Activated CD4-positive, alpha-beta T cell treated with anti-CD3 and anti-CD28 coated beads, Interleukin-2, amount 10 ng/mL, durations not matched to agents 7 days and 5 days (primary cell): ENCODE data around the gene SEMA7A. TPM values are rescaled to one million over a fixed set of nuclear protein-coding genes. Genes with fewer than 3 reads are reported as not detected.

Experiments used
- CTCF ChIA-PET: fragments of 350-600 bp; sonication (Branson Sonifier 250); formaldehyde crosslinking; loops from one replicate; lab custom pipeline; 2021; ENCODE audit warnings: antibody characterized with exemption; lab: Charles Lee
- POLR2A ChIA-PET: fragments of 350-600 bp; sonication (Branson Sonifier 250); formaldehyde crosslinking; loops from one replicate; lab custom pipeline; 2021; ENCODE audit warnings: antibody characterized with exemption; lab: Charles Lee
- DNase-seq: peaks from one replicate; pipeline ENCODE4 v3.0.0-alpha.2; 2020
- H3K27ac Mint-ChIP-seq: one replicate; pipeline ENCODE4 v1.8.0; 2021; ENCODE audit warnings: mild to moderate bottlenecking, moderate library complexity, mixed read lengths
- H3K27me3 Mint-ChIP-seq: one replicate; pipeline ENCODE4 v1.8.0; 2021; ENCODE audit warnings: mixed read lengths
- H3K36me3 Mint-ChIP-seq: one replicate; pipeline ENCODE4 v1.8.0; 2021; ENCODE audit warnings: low read depth, mixed read lengths
- H3K4me1 Mint-ChIP-seq: one replicate; pipeline ENCODE4 v1.8.0; 2021; ENCODE audit warnings: mixed read lengths
- H3K4me3 Mint-ChIP-seq: one replicate; pipeline ENCODE4 v1.8.0; 2021; ENCODE audit warnings: mild to moderate bottlenecking, moderate library complexity, mixed read lengths
- H3K9me3 Mint-ChIP-seq: one replicate; pipeline ENCODE4 v1.8.0; 2021; ENCODE audit warnings: mixed read lengths
- total RNA-seq, 2 experiments: library from RNA; stranded (reverse); gene quantifications; one replicate each; pipeline ENCODE4 v1.2.3, GENCODE V29; 2021

The SEMA7A gene
- total RNA-seq, 2 experiments from 2014 or later, result 2.7 to 3.5 TPM

GRCh38 chr15:74449095-74449494, 15.3 kb upstream of the SEMA7A start:
- no peak for DNase-seq

GRCh38 chr15:74445816-74446763, 12.3 kb upstream of the SEMA7A start:
- ChIA-PET CTCF (interaction anchor here (0.8 to 1.9 kb wide), 7 partner anchors 9 to 71 kb away, joined by 3 to 6 read pairs (median 3); partner anchors contain the start of gene UBL7), POLR2A (no interaction called here)
- peaks cover 22% of the 10 kb centered on the region for H3K36me3 Mint-ChIP-seq
- H3K27me3 Mint-ChIP-seq, result no peaks in the 10 kb centered on the region
- no peak overlapping the region for H3K4me3 Mint-ChIP-seq
- peaks cover 3% of the 10 kb centered on the region for H3K4me1 Mint-ChIP-seq
- DNase-seq, result no peak
- no peaks in the 10 kb centered on the region for H3K9me3 Mint-ChIP-seq
- H3K27ac Mint-ChIP-seq, result no peak overlapping the region

More at GRCh38 chr15:74449095-74449494, 15.3 kb upstream of the SEMA7A start:
- ChIA-PET POLR2A (interaction anchor here (0.6 kb wide), 1 partner anchor 12 kb away, joined by 3 read pairs; no protein-coding TSS in a partner anchor), CTCF (interaction anchor here (0.6 to 5.2 kb wide), 9 partner anchors 7 to 185 kb away, joined by 3 to 27 read pairs (median 5); partner anchors contain the start of gene UBL7)
- Mint-ChIP-seq H3K4me1 (peaks cover 10% of the 10 kb centered on the region), H3K36me3 (peaks cover 29% of the 10 kb centered on the region), H3K4me3 (no peak overlapping the region), H3K27ac (no peak overlapping the region), H3K9me3 (no peaks in the 10 kb centered on the region), H3K27me3 (no peaks in the 10 kb centered on the region)

GRCh38 chr15:74444106-74445062, 10.6 kb upstream of the SEMA7A start:
- no peaks in the 10 kb centered on the region for H3K27me3 Mint-ChIP-seq
- H3K4me1 Mint-ChIP-seq, result peaks cover 3% of the 10 kb centered on the region
- no peak for DNase-seq
- H3K36me3 Mint-ChIP-seq, result peaks cover 18% of the 10 kb centered on the region
- ChIA-PET CTCF (interaction anchor here (0.6 to 11.4 kb wide), 4 partner anchors 9 to 326 kb away, joined by 3 to 120 read pairs (median 6); no protein-coding TSS in a partner anchor), POLR2A (no interaction called here)
- H3K4me3 Mint-ChIP-seq, result no peak overlapping the region
- no peaks in the 10 kb centered on the region for H3K9me3 Mint-ChIP-seq
- no peak overlapping the region for H3K27ac Mint-ChIP-seq

GRCh38 chr15:74443100-74443909, 9.5 kb upstream of the SEMA7A start:
- POLR2A ChIA-PET, result no interaction called here
- no peak for DNase-seq
- CTCF ChIA-PET, result interaction anchor here (1.0 to 11.4 kb wide), 7 partner anchors 9 to 70 kb away, joined by 3 to 120 read pairs (median 5); partner anchors contain the start of genes SEMA7A and UBL7
- H3K4me3 Mint-ChIP-seq, result no peak overlapping the region
- peaks cover 16% of the 10 kb centered on the region for H3K36me3 Mint-ChIP-seq
- no peaks in the 10 kb centered on the region for H3K9me3 Mint-ChIP-seq
- no peak overlapping the region for H3K27ac Mint-ChIP-seq
- H3K27me3 Mint-ChIP-seq, result no peaks in the 10 kb centered on the region
- H3K4me1 Mint-ChIP-seq, result peaks cover 10% of the 10 kb centered on the region

- Mint-ChIP-seq H3K4me1 (peaks cover 11% of the 10 kb centered on the region), H3K27ac (no peak overlapping the region), H3K4me3 (no peak overlapping the region), H3K36me3 (peaks cover 12% of the 10 kb centered on the region), H3K9me3 (no peaks in the 10 kb centered on the region), H3K27me3 (no peaks in the 10 kb centered on the region)
- ChIA-PET CTCF (interaction anchor here (1.0 to 11.4 kb wide), 7 partner anchors 8 to 69 kb away, joined by 3 to 120 read pairs (median 7); partner anchors contain the start of genes SEMA7A and UBL7), POLR2A (no interaction called here)
- no peak for DNase-seq
Measured at GRCh38 chr15:74442604-74443003, 8.8 kb upstream of the SEMA7A start.

- H3K27me3 Mint-ChIP-seq, result no peaks in the 10 kb centered on the region
- peaks cover 12% of the 10 kb centered on the region for H3K36me3 Mint-ChIP-seq
- DNase-seq, result no peak
- ChIA-PET CTCF (interaction anchor here (1.0 to 11.4 kb wide), 7 partner anchors 8 to 68 kb away, joined by 3 to 120 read pairs (median 7); partner anchors contain the start of genes SEMA7A and UBL7), POLR2A (no interaction called here)
- no peak overlapping the region for H3K4me3 Mint-ChIP-seq
- peaks cover 11% of the 10 kb centered on the region for H3K4me1 Mint-ChIP-seq
- no peaks in the 10 kb centered on the region for H3K9me3 Mint-ChIP-seq
- H3K27ac Mint-ChIP-seq, result no peak overlapping the region
Measured at GRCh38 chr15:74442063-74442462, 8.3 kb upstream of the SEMA7A start.

GRCh38 chr15:74441248-74441941, 7.6 kb upstream of the SEMA7A start:
- DNase-seq, result no peak
- Mint-ChIP-seq H3K27ac (no peak overlapping the region), H3K9me3 (no peaks in the 10 kb centered on the region), H3K27me3 (no peaks in the 10 kb centered on the region), H3K36me3 (peaks cover 7% of the 10 kb centered on the region), H3K4me1 (peaks cover 11% of the 10 kb centered on the region), H3K4me3 (no peak overlapping the region)
- ChIA-PET CTCF (interaction anchor here (1.1 to 11.4 kb wide), 5 partner anchors 9 to 68 kb away, joined by 3 to 120 read pairs (median 7); no protein-coding TSS in a partner anchor), POLR2A (no interaction called here)

- peak; percentile 82 for DNase-seq
- Mint-ChIP-seq H3K4me1 (peaks cover 28% of the 10 kb centered on the region), H3K9me3 (no peaks in the 10 kb centered on the region), H3K4me3 (no peak overlapping the region), H3K27ac (no peak overlapping the region), H3K36me3 (no peaks in the 10 kb centered on the region), H3K27me3 (no peaks in the 10 kb centered on the region)
- ChIA-PET CTCF (interaction anchor here (0.7 to 11.4 kb wide), 21 partner anchors 10 to 467 kb away, joined by 3 to 120 read pairs (median 4); partner anchors contain the start of gene ARID3B), POLR2A (no interaction called here)
Measured at GRCh38 chr15:74438721-74439316, 5.1 kb upstream of the SEMA7A start.

- no peak overlapping the region for H3K4me3 Mint-ChIP-seq
- H3K9me3 Mint-ChIP-seq, result no peaks in the 10 kb centered on the region
- no peaks in the 10 kb centered on the region for H3K27me3 Mint-ChIP-seq
- no peak for DNase-seq
- H3K36me3 Mint-ChIP-seq, result no peaks in the 10 kb centered on the region
- ChIA-PET CTCF (interaction anchor here (0.7 to 11.4 kb wide), 16 partner anchors 9 to 473 kb away, joined by 3 to 120 read pairs (median 6); no protein-coding TSS in a partner anchor), POLR2A (no interaction called here)
- no peak overlapping the region for H3K27ac Mint-ChIP-seq
- peaks cover 27% of the 10 kb centered on the region for H3K4me1 Mint-ChIP-seq
Measured at GRCh38 chr15:74438206-74438605, 4.4 kb upstream of the SEMA7A start.

- Mint-ChIP-seq H3K4me1 (peaks cover 49% of the 10 kb centered on the region), H3K27me3 (peaks cover 4% of the 10 kb centered on the region)
- POLR2A ChIA-PET, result interaction anchor here (0.6 kb wide), 2 partner anchors 50 to 52 kb away, joined by 3 read pairs; no protein-coding TSS in a partner anchor
Measured at GRCh38 chr15:74434263-74435136, 742 bp upstream of the SEMA7A start.

More at GRCh38 chr15:74434263-74435136, 742 bp upstream of the SEMA7A start:
- H3K9me3 Mint-ChIP-seq, result no peaks in the 10 kb centered on the region
- H3K4me3 Mint-ChIP-seq, result peak overlapping the region; percentile 73
- peak overlapping the region; percentile 76 for H3K27ac Mint-ChIP-seq
- CTCF ChIA-PET, result interaction anchor here (0.6 to 11.4 kb wide), 8 partner anchors 8 to 1080 kb away, joined by 3 to 120 read pairs (median 4); no protein-coding TSS in a partner anchor
- H3K36me3 Mint-ChIP-seq, result no peaks in the 10 kb centered on the region
- DNase-seq, result no peak
